Keratinocyte (primary cell): ENCODE results near the gene DNAAF5. TPM values are rescaled to one million over a fixed set of nuclear protein-coding genes. Genes with fewer than 3 reads are reported as not detected.
"Not testable (repeated sequence)": the region's sequence is repeated elsewhere in the genome, so short reads cannot be mapped to it uniquely, and the experiment has no call there.

Experiments used
- DNase-seq: peaks from one replicate; pipeline ENCODE4 v3.0.0-alpha.2; 2011; ENCODE audit warnings: low read depth, missing footprints, low spot score
- FAIRE-seq: peaks from 2 replicates; lab custom pipeline; 2011; peaks lifted over from hg19 to GRCh38; lab: Jason Lieb, UNC
- H2AFZ ChIP-seq: 2 replicates; pipeline ENCODE4 v1.6.0; 2012; ENCODE audit warnings: low read length, control low read depth, inconsistent platforms; ENCODE audit not compliant: control insufficient read depth
- H3K27ac ChIP-seq: 2 replicates; pipeline ENCODE4 v1.5.1; 2011; ENCODE audit warnings: low read length; ENCODE audit not compliant: control insufficient read depth, insufficient read depth
- H3K27me3 ChIP-seq: 3 replicates; pipeline ENCODE4 v1.6.0; 2011; ENCODE audit warnings: low read length; ENCODE audit not compliant: control insufficient read depth, insufficient read depth; ENCODE audit errors: extremely low read depth
- H3K36me3 ChIP-seq, 2 experiments: 2 replicates in 1 of 2; 3 replicates in 1 of 2; pipeline ENCODE4 v1.5.1; 2011; ENCODE audit warnings: low read length in 2 of 2, mild to moderate bottlenecking in 1 of 2; ENCODE audit not compliant: control insufficient read depth in 2 of 2, insufficient read depth in 2 of 2; ENCODE audit errors: extremely low read depth in 1 of 2
- H3K4me1 ChIP-seq: 3 replicates; pipeline ENCODE4 v1.5.1; 2011; ENCODE audit warnings: low read length; ENCODE audit not compliant: control insufficient read depth, insufficient read depth; ENCODE audit errors: extremely low read depth
- H3K4me2 ChIP-seq: 3 replicates; pipeline ENCODE4 v1.6.0; 2011; ENCODE audit warnings: low read depth, low read length; ENCODE audit not compliant: control insufficient read depth, insufficient read depth; ENCODE audit errors: extremely low read depth
- H3K4me3 ChIP-seq, 3 experiments: fragments of 200-600 bp in 1 of 3; sonication (generic) in 1 of 3; 2 replicates in 2 of 3; 3 replicates in 1 of 3; pipeline ENCODE4 v1.5.1; 2011 to 2016; ENCODE audit warnings: low read length in 3 of 3, mild to moderate bottlenecking in 3 of 3, control low read depth in 2 of 3, inconsistent platforms in 1 of 3, low read depth in 1 of 3, mixed read lengths in 1 of 3, mixed run types in 1 of 3, moderate library complexity in 1 of 3; ENCODE audit not compliant: control insufficient read depth in 2 of 3, insufficient read depth in 2 of 3; ENCODE audit errors: extremely low read depth in 1 of 3
- H3K79me2 ChIP-seq: 2 replicates; pipeline ENCODE4 v1.6.0; 2012; ENCODE audit warnings: low read length; ENCODE audit not compliant: control insufficient read depth, insufficient read depth
- H3K9ac ChIP-seq: 3 replicates; pipeline ENCODE4 v1.6.0; 2011; ENCODE audit warnings: low read length; ENCODE audit not compliant: control insufficient read depth, insufficient read depth; ENCODE audit errors: extremely low read depth
- H3K9me1 ChIP-seq: 3 replicates; pipeline ENCODE4 v1.6.0; 2011; ENCODE audit warnings: low read length; ENCODE audit not compliant: control insufficient read depth, insufficient read depth; ENCODE audit errors: extremely low read depth
- H3K9me3 ChIP-seq: 2 replicates; pipeline ENCODE4 v1.5.1; 2012; ENCODE audit warnings: low read depth, low read length; ENCODE audit not compliant: control insufficient read depth
- H4K20me1 ChIP-seq: 3 replicates; pipeline ENCODE4 v1.6.0; 2011; ENCODE audit warnings: low read length; ENCODE audit not compliant: control insufficient read depth, insufficient read depth; ENCODE audit errors: extremely low read depth
- CTCF ChIP-seq, 3 experiments: IDR thresholded peaks in 1 of 3; conservative IDR thresholded peaks in 1 of 3; optimal IDR thresholded peaks in 1 of 3; 2 replicates in 2 of 3; 3 replicates in 1 of 3; pipeline versions ENCODE3 to v1.5.1; 2011; ENCODE audit warnings: low read length in 3 of 3, mild to moderate bottlenecking in 3 of 3, moderate library complexity in 2 of 3, control low read depth in 1 of 3, inconsistent platforms in 1 of 3; ENCODE audit not compliant: insufficient read depth in 2 of 3; ENCODE audit errors: extremely low read depth in 1 of 3
- EZH2 ChIP-seq: IDR thresholded peaks from one replicate; pipeline ENCODE4 v1.6.1; 2012; ENCODE audit warnings: inconsistent platforms, mild to moderate bottlenecking, low read length, moderate library complexity
- dilution Hi-C: fragments of 300-500 bp; cut with MboI; formaldehyde crosslinking; loops from one replicate; pipeline ENCODE4 v1.7.0; 2020; ENCODE audit warnings: low sequenced_read_pairs; ENCODE audit not compliant: extremely low pct_ligation_motif_present
- polyA plus RNA-seq, 5 experiments: library from polyadenylated mRNA; depleted of rRNA in 3 of 5; stranded (reverse) in 3 of 5; stranded (forward) in 1 of 5; unstranded in 1 of 5; fragments of >200 nt; gene quantifications; 1 replicate in 1 of 5; 2 replicates in 3 of 5; 3 replicates in 1 of 5; pipeline versions ENCODE4 v1.2.1 to v1.2.3, GENCODE V29; 2011 to 2012; ENCODE audit warnings: missing spikeins in 2 of 5, low read depth in 1 of 5, low replicate concordance in 1 of 5

The DNAAF5 gene
- polyA plus RNA-seq, 1 donor (not counting 4 experiments of a cell fraction or from before 2014, with no cell fraction given): 16.3 TPM

DNA sequence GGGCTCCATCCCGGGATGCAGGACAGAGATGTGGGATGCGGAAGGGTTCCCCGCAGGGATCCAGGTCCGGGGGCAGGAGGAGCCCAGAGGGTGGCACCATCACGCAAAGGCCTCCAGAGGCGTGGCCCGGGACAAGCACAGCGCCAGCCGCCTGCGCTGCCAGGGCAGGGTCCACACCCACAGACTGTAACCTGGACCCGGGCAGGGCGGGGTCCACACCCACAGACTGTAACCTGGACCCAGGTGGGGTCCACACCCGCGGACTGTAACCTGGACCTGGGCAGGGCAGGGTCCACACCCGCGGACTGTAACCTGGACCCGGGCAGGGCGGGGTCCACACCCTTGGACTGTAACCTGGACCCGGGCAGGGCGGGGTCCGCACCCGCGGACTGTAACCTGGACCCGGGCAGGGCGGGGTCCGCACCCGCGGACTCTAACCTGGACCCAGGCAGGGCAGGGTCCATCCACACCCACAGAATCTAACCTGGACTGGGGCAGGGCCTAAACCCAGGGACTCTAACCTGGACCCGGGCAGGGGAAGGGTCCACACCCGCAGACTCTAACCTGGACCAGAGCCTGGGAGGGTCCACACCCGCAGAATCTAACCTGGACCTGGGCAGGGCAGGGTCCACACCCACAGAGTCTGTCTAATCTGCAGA lies 68.3 kb downstream of the DNAAF5 start:
- TF ChIP-seq EZH2 (no peak), CTCF (optimal IDR thresholded peaks at IDR 0.05 in 1 of 3, IDR thresholded peaks at IDR 0.05 in 1 of 3, conservative IDR thresholded peaks at IDR 0.05 in 1 of 3; ENCODE audit: extremely low read depth in 1 of 3, insufficient read depth in 2 of 3, low read length in 3 of 3) (no peak)
- Histone ChIP-seq H2AFZ (no peak overlapping the region), H3K36me3 (peaks cover 0 to 2% of the 10 kb centered on the region in 2 experiments), H3K4me2 (no peak overlapping the region), H3K9me3 (no peaks in the 10 kb centered on the region), H3K9me1 (no peaks in the 10 kb centered on the region), H3K79me2 (no peaks in the 10 kb centered on the region), H3K27ac (no peak overlapping the region), H3K4me1 (peaks cover 2% of the 10 kb centered on the region), H3K9ac (no peak overlapping the region), H4K20me1 (no peaks in the 10 kb centered on the region), H3K4me3 (no peak overlapping the region), H3K27me3 (no peaks in the 10 kb centered on the region)
- dilution Hi-C loops: no loop called here
- FAIRE-seq: no peak
- no peak for DNase-seq

DNA sequence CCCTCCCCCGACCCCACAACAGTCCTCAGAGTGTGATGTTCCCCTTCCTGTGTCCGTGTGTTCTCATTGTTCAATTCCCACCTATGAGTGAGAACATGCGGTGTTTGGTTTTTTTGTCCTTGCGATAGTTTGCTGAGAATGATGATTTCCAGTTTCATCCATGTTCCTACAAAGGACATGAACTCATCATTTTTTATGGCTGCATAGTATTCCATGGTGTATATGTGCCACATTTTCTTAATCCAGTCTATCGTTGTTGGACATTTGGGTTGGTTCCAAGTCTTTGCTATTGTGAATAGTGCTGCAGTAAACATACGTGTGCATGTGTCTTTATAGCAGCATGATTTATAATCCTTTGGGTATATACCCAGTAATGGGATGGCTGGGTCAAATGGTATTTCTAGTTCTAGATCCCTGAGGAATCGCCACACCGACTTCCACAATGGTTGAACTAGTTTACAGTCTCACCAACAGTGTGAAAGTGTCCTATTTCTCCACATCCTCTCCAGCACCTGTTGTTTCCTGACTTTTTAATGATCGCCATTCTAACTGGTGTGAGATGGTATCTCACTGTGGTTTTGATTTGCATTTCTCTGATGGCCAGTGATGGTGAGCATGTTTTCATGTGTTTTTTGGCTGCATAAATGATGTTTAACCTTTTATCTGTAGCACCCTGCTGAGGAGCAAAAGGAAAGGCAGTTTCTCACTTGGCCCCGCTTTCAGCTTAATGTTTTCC lies 70.1 kb downstream of the DNAAF5 start:
- H3K4me2 ChIP-seq, H3K27me3 ChIP-seq, H3K9me3 ChIP-seq, H3K36me3 ChIP-seq, dilution Hi-C loops, H3K9ac ChIP-seq, H2AFZ ChIP-seq, H3K27ac ChIP-seq, FAIRE-seq, H3K9me1 ChIP-seq, H3K4me3 ChIP-seq, H4K20me1 ChIP-seq, H3K4me1 ChIP-seq, H3K79me2 ChIP-seq, DNase-seq: not testable (repeated sequence)
